HFFc6 (cell line): ENCODE results near the gene SCN5A. TPM values are rescaled to one million over a fixed set of nuclear protein-coding genes. Genes with fewer than 3 reads are reported as not detected.

Experiments used
- DNase-seq: peaks from one replicate; pipeline ENCODE4 v3.0.0-alpha.2; 2018
- H3K27ac Mint-ChIP-seq: 2 replicates; pipeline ENCODE4 v1.8.0; 2020; ENCODE audit warnings: mild to moderate bottlenecking, mixed read lengths
- H3K27me3 Mint-ChIP-seq: 2 replicates; pipeline ENCODE4 v1.8.0; 2021; ENCODE audit warnings: mild to moderate bottlenecking, moderate library complexity, mixed read lengths; ENCODE audit not compliant: insufficient read depth
- H3K36me3 Mint-ChIP-seq: 2 replicates; pipeline ENCODE4 v1.8.0; 2021; ENCODE audit warnings: low read depth, mixed read lengths
- H3K4me1 Mint-ChIP-seq: 2 replicates; pipeline ENCODE4 v1.8.0; 2020; ENCODE audit warnings: low read depth, mixed read lengths
- H3K4me3 Mint-ChIP-seq: 2 replicates; pipeline ENCODE4 v1.8.0; 2020; ENCODE audit warnings: mild to moderate bottlenecking, moderate library complexity, mixed read lengths
- H3K9me3 Mint-ChIP-seq: 2 replicates; pipeline ENCODE4 v1.8.0; 2020; ENCODE audit warnings: mild to moderate bottlenecking, mixed read lengths
- total RNA-seq, 6 experiments: library from RNA; stranded (reverse); fragmentation: NEBNext Ultra II Directional; extraction: Animal tissue kit (Norgen Biotek cat#: 25700); gene quantifications; 2 replicates in 1 of 6; 3 replicates in 5 of 6; pipeline ENCODE4 v1.2.3, GENCODE V29; 2021
- TF ChIP-seq, protein P1 (sequence below): fragments of 200-600 bp; sonication (generic); IDR thresholded peaks from 2 replicates; pipeline ENCODE4 v1.5.0; 2021; ENCODE audit warnings: antibody characterized with exemption, mild to moderate bottlenecking

SCN5A gene
- total RNA-seq, 6 experiments from 2014 or later, result 0.05 to 0.46 (median 0.28) TPM; not detected in 3

DNA sequence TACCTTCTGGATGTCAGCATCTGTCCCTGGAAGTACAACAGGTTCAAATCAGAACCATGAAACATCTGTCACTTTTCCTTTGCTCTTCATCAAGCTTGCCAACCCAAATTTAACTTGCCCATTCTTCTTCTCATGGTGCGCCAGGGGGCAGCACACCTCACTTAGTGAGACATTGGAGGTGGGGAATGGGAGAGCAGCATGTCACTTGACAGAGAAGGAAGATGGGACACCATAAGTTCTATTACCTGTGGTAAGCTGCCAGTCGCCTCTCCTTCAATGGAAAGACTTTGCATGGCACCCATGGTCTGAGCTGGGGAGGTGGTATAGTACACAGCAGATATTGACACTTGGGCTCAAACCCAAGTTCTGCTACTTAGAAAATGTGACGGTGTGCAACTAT is 2.9 kb downstream of the SCN5A start:
- no peak for DNase-seq
- Mint-ChIP-seq H3K27me3 (peaks cover 6% of the 10 kb centered on the region), H3K36me3 (no peaks in the 10 kb centered on the region), H3K27ac (no peak overlapping the region), H3K4me3 (no peak overlapping the region), H3K4me1 (no peaks in the 10 kb centered on the region), H3K9me3 (no peaks in the 10 kb centered on the region)
- TF ChIP-seq, protein P1, sequence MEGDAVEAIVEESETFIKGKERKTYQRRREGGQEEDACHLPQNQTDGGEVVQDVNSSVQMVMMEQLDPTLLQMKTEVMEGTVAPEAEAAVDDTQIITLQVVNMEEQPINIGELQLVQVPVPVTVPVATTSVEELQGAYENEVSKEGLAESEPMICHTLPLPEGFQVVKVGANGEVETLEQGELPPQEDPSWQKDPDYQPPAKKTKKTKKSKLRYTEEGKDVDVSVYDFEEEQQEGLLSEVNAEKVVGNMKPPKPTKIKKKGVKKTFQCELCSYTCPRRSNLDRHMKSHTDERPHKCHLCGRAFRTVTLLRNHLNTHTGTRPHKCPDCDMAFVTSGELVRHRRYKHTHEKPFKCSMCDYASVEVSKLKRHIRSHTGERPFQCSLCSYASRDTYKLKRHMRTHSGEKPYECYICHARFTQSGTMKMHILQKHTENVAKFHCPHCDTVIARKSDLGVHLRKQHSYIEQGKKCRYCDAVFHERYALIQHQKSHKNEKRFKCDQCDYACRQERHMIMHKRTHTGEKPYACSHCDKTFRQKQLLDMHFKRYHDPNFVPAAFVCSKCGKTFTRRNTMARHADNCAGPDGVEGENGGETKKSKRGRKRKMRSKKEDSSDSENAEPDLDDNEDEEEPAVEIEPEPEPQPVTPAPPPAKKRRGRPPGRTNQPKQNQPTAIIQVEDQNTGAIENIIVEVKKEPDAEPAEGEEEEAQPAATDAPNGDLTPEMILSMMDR, result peak; percentile 59

DNA sequence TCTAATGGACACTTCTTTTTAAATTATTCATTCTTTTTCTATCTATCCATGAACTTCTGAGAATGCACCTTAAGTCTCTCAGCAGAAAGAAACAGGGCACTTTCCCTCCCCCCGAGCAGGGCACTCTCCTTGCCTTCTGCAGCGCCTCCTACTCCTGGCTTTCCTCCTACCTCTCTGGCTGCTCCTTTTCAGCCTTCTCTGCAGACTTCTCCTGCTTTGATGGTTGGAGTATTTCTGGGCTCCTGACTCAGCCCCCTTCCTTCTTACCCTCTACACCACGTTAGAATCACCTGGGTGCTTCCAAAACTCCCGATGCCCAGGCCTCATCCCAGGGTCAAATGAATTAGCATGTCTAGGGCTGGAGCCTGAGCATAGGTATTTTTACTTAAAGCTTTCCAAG is 3.4 kb downstream of the SCN5A start:
- H3K4me3 Mint-ChIP-seq, result no peak overlapping the region
- TF ChIP-seq, protein P1, result no peak
- H3K36me3 Mint-ChIP-seq, result no peaks in the 10 kb centered on the region
- H3K9me3 Mint-ChIP-seq, result no peaks in the 10 kb centered on the region
- H3K4me1 Mint-ChIP-seq, result no peaks in the 10 kb centered on the region
- H3K27ac Mint-ChIP-seq, result no peak overlapping the region
- DNase-seq, result no peak
- H3K27me3 Mint-ChIP-seq, result peaks cover 10% of the 10 kb centered on the region

DNA sequence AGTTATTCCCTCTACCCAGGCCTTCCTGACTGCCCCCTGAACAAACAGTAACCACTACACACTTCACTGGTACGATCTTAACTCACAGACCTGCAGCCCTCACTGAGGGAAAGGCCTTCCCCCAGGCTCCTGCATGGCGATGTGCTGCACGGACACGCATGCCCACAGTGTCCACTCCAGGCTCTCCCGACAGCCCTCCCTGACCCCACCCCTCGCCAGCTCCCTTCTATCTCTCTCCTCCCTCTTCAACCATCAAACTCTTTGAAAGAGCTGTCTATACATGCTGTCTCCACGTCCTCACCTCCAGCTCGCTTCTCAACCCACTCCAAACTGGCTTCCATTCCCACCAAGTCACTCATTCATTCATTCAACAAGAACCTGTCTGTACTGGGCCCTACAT is 3.9 kb downstream of the SCN5A start:
- no peak for DNase-seq
- Mint-ChIP-seq H3K4me3 (no peak overlapping the region), H3K27me3 (peaks cover 13% of the 10 kb centered on the region), H3K36me3 (no peaks in the 10 kb centered on the region), H3K4me1 (no peaks in the 10 kb centered on the region), H3K9me3 (no peaks in the 10 kb centered on the region), H3K27ac (no peak overlapping the region)
- TF ChIP-seq, protein P1, result no peak

DNA sequence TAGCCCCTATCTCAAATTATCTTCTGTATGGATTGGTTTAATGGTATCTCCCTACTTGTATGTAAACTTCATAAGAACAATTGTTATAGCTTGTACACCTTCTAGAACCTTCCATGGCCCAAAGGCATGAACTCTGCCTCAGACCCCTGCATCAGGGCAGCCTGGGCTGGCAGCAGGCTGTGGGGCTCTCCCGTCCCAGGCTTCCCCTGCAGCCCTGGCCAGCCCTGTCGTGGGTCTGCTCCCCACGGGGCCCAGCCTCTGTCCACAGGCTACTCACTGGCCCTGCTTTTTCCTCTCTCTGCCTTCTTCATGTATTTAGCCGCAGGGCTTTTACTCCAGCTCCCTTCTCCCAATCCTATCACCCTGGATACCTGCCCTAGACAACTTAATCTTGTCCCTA is 4.4 kb downstream of the SCN5A start:
- no peaks in the 10 kb centered on the region for H3K4me1 Mint-ChIP-seq
- TF ChIP-seq, protein P1, result no peak
- DNase-seq, result no peak
- no peak overlapping the region for H3K27ac Mint-ChIP-seq
- peaks cover 13% of the 10 kb centered on the region for H3K27me3 Mint-ChIP-seq
- no peaks in the 10 kb centered on the region for H3K9me3 Mint-ChIP-seq
- H3K4me3 Mint-ChIP-seq, result no peak overlapping the region
- no peaks in the 10 kb centered on the region for H3K36me3 Mint-ChIP-seq

DNA sequence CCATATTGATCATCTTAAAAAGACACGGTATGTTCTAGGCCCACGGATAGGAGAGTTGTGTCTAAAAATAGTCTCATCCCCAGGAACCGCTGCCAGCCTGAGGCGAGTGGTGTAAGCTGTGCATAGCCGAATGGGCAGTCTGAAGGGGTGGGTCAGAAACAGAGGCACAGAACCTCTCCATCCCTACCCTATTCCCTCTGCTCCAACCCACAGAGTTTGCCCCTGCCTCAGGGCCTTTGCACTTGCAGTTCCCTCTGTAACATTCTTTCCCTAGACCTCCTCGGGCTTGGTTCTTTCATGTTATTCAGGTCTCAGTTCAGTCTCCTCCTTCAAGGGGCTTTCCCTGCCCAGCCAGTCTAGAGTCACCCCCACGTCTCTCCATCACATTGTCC is 4.8 kb downstream of the SCN5A start:
- DNase-seq, result no peak
- Mint-ChIP-seq H3K9me3 (no peaks in the 10 kb centered on the region), H3K27ac (no peak overlapping the region), H3K4me1 (no peaks in the 10 kb centered on the region), H3K27me3 (peaks cover 13% of the 10 kb centered on the region), H3K36me3 (no peaks in the 10 kb centered on the region), H3K4me3 (no peak overlapping the region)
- TF ChIP-seq, protein P1, result no peak

DNA sequence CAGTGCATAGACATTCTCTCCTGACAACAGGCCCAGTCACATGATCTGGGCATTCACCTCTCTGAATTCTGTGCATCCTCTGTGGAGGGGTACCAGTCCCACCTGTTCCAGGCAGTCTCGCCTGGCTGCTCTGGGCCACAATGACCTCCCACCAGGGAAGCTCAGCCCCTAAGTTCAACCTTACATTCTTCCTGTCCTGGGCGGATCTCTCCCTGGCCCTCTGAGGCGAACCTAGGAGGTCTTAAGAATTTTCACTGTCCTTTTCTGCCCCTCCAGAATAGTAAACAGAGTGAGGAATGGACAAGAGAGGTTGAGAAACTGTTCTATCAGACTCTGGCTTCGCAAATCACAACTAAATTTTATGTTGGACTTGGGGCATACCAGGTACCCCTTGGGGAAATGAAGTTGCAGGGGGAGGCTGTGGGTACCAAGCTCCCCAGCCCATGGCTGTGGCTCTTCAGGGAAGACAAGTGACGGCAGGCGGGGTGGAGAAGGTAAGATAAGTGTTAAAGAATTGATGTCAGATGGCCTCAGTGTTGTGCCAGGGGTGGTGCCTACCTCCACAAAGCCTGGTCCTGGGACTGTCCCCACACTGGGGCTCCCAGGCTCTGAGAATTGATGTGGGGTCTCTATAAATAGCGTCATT is 5.3 kb downstream of the SCN5A start:
- no peak overlapping the region for H3K27ac Mint-ChIP-seq
- H3K27me3 Mint-ChIP-seq, result peaks cover 17% of the 10 kb centered on the region
- TF ChIP-seq, protein P1, result no peak
- no peak overlapping the region for H3K4me3 Mint-ChIP-seq
- H3K9me3 Mint-ChIP-seq, result no peaks in the 10 kb centered on the region
- no peak for DNase-seq
- no peaks in the 10 kb centered on the region for H3K36me3 Mint-ChIP-seq
- no peaks in the 10 kb centered on the region for H3K4me1 Mint-ChIP-seq
